Prostate gland (tissue), 2 donors: ENCODE results near the gene SYT2.

Source experiments
- CTCF ChIP-seq, 4 experiments: fragments of 200-600 bp in 2 of 4; fragments of 450-650 bp in 2 of 4; sonication (generic) in 2 of 4; IDR thresholded peaks; 1 replicate in 3 of 4; 2 replicates in 1 of 4; pipeline ENCODE4 v1.5.1; 2016 to 2019; ENCODE audit warnings: antibody characterized with exemption in 4 of 4, mild to moderate bottlenecking in 2 of 4, moderate library complexity in 2 of 4
- POLR2A ChIP-seq: fragments of 450-650 bp; IDR thresholded peaks from one replicate; pipeline ENCODE4 v1.6.1; 2016; ENCODE audit warnings: antibody characterized with exemption, mild to moderate bottlenecking
- POLR2AphosphoS5 ChIP-seq: sonication (generic); formaldehyde crosslinking; IDR thresholded peaks from one replicate; pipeline ENCODE4 v1.6.1; 2017; ENCODE audit warnings: antibody characterized with exemption

- no peak for TF ChIP-seq CTCF (IDR thresholded peaks at IDR 0.05)
- no peak for TF ChIP-seq POLR2A
- no peak for TF ChIP-seq POLR2AphosphoS5
Observed at GRCh38 chr1:202632241-202632640, 78.0 kb downstream of the SYT2 start.
